ENCODE results near the gene CFAP77.

- TF ChIP-seq POLR2A (IDR thresholded peaks at IDR 0.05) (no peak), CTCF (IDR thresholded peaks at IDR 0.05) (no peak)
Observed at GRCh38 chr9:132434881-132435280, 24.9 kb downstream of the CFAP77 start.
